ENCODE results near the gene AGAP1. TPM values are rescaled to one million over a fixed set of nuclear protein-coding genes. Genes with fewer than 3 reads are reported as not detected.

Gene AGAP1
- total and polyA plus RNA-seq, 7 donors: 10.8 to 42.7 (median 18.6) TPM

GRCh38 chr2:236156860-236157194 is 663.0 kb downstream of the AGAP1 start:
- no peak for TF ChIP-seq POLR2AphosphoS5 (IDR thresholded peaks at IDR 0.05)
- no peak for TF ChIP-seq CTCF (IDR thresholded peaks at IDR 0.05)
- TF ChIP-seq EP300 (IDR thresholded peaks at IDR 0.05): no peak
- no peak for TF ChIP-seq POLR2A (IDR thresholded peaks at IDR 0.05)
- Histone ChIP-seq H3K27me3 (peaks cover 16 to 45% (median 28%) of the 10 kb centered on the region in 3 donors), H3K27ac (no peak overlapping the region), H3K9me3 (peaks cover 0 to 9% (median 6%) of the 10 kb centered on the region in 4 donors), H3K4me1 (peaks cover 0 to 6% (median 0%) of the 10 kb centered on the region in 4 donors), H3K4me3 (no peak overlapping the region), H3K36me3 (no peaks in the 10 kb centered on the region)
- intact Hi-C loops (cut with DNase I): no loop called here
- 81 to 85% methylated on average over 7 of the region's 7 CpGs for WGBS, 2 donors
- DNase-seq: no peak

DNA sequence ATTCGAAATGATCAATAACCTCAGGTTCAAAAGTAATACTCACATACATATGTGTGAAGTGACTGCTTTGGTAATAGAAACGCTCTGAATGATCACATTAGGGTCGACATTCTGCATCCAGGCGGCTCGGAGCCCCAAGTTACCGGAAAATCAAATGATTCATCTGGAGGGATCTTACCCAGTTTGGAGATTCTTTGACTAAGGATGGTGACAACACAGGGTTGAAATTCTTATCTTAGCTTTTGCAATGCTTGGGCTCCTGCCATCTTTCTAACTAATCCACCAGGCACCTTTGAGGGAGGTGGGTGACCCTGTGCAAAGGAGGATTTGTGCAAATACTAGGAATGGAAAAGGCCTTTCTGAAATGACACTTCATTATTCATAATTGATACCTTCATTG is 663.5 kb downstream of the AGAP1 start:
- DNase-seq: no peak
- TF ChIP-seq POLR2A (IDR thresholded peaks at IDR 0.05): no peak
- no peak for TF ChIP-seq EP300 (IDR thresholded peaks at IDR 0.05)
- no peak for TF ChIP-seq CTCF (IDR thresholded peaks at IDR 0.05)
- TF ChIP-seq POLR2AphosphoS5 (IDR thresholded peaks at IDR 0.05): no peak
- intact Hi-C loops (cut with DNase I): no loop called here
- peaks cover 16 to 50% (median 32%) of the 10 kb centered on the region in 3 donors for H3K27me3 ChIP-seq
- H3K27ac ChIP-seq: no peak overlapping the region
- WGBS, 2 donors: 85 to 92% methylated on average over 6 of the region's 6 CpGs
- H3K9me3 ChIP-seq: peaks cover 0 to 8% (median 3%) of the 10 kb centered on the region in 4 donors
- H3K4me3 ChIP-seq: no peak overlapping the region
- H3K4me1 ChIP-seq: peaks cover 0 to 6% (median 0%) of the 10 kb centered on the region in 4 donors
- no peaks in the 10 kb centered on the region for H3K36me3 ChIP-seq

- 85 to 89% methylated on average over 10 of the region's 10 CpGs for whole genome bisulfite sequencing, 2 donors
- peaks cover 0 to 2% (median 0%) of the 10 kb centered on the region in 4 donors for H3K9me3 ChIP-seq
- no peak overlapping the region for H3K4me3 ChIP-seq
- intact Hi-C loops (cut with DNase I): no loop called here
- H3K27me3 ChIP-seq: peaks cover 17 to 56% (median 38%) of the 10 kb centered on the region in 3 donors
- DNase-seq: no peak
- no peak for TF ChIP-seq POLR2A (IDR thresholded peaks at IDR 0.05)
- TF ChIP-seq CTCF (IDR thresholded peaks at IDR 0.05): no peak
- TF ChIP-seq POLR2AphosphoS5 (IDR thresholded peaks at IDR 0.05): no peak
- TF ChIP-seq EP300 (IDR thresholded peaks at IDR 0.05): no peak
- H3K27ac ChIP-seq: no peak overlapping the region
- H3K36me3 ChIP-seq: no peaks in the 10 kb centered on the region
- peaks cover 0 to 6% (median 0%) of the 10 kb centered on the region in 4 donors for H3K4me1 ChIP-seq
Measured at GRCh38 chr2:236157815-236158498, 664.1 kb downstream of the AGAP1 start.

DNA sequence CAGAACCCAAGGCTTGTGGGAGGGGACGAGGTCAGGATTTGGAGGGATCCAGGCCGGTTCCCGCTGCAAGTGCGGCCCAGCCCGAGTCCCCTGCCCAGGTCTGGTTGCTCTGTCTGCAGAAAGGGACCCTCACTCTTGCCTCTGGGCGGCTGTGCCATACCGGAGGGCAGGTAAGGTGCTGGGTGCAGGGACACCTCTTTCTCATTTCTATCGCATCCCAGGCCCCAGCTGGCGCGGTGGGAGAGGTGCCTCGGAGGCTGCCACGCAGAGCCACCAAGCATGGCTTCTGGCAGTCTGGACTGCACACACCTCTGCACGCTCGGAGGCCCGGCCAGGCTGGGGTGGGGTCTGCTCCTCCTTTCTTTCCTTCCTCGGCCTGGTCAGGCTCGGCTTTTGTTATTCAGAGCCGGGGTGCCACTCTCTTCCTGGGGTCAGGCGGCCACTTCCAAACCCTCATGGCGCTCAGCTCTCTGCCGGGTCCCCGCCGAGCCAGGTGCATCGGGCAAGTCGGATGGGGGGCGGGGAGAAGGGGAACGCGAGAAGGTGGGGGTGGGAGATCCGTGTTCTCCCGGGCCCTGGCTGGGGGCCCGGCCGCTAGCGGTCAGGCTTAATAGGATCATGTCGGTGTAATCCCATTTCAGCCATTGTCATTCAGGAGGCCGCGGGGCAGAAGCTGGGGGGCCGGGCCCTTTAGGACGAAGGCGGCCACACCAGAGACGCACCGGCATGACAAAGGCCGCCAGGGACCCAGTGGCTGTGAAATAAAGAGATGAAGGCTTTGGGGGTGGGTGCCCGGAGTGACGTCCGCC is 665.3 kb downstream of the AGAP1 start:
- H3K27me3 ChIP-seq: peaks cover 28 to 68% (median 50%) of the 10 kb centered on the region in 3 donors
- no peak overlapping the region for H3K4me3 ChIP-seq
- DNase-seq: peak; percentile 33
- 17 to 35% methylated on average over 45 of the region's 45 CpGs for WGBS, 2 donors
- H3K9me3 ChIP-seq: no peaks in the 10 kb centered on the region
- intact Hi-C loops (cut with DNase I): no loop called here
- TF ChIP-seq CTCF (IDR thresholded peaks at IDR 0.05): no peak
- no peak overlapping the region for H3K27ac ChIP-seq
- no peaks in the 10 kb centered on the region for H3K36me3 ChIP-seq
- peaks cover 0 to 17% (median 11%) of the 10 kb centered on the region in 4 donors for H3K4me1 ChIP-seq

All from sigmoid colon (tissue), 7 donors.